Calu3 (cell line): ENCODE data around the gene OR10AD1. TPM values are rescaled to one million over a fixed set of nuclear protein-coding genes. Genes with fewer than 3 reads are reported as not detected.
A peak's percentile ranks its signal among the peaks of the same experiment; 100 is the strongest.
"Not testable (repeated sequence)": the region's sequence is repeated elsewhere in the genome, so short reads cannot be mapped to it uniquely, and the experiment has no call there.

Experiments used
- BruUV-seq: library from RNA; stranded (reverse); fragments of 400-500 nt; replicated peaks from 2 replicates; lab custom pipeline; 2021; lab: Mats Ljungman, UMichigan
- CTCF ChIA-PET: fragments of 300-600 bp; sonication (Branson Sonifier 250); formaldehyde crosslinking; loops from one replicate; lab custom pipeline; 2022; ENCODE audit warnings: antibody characterized with exemption; lab: Charles Lee
- DNase-seq: peaks from one replicate; pipeline ENCODE4 v3.0.0; 2022
- H3K27ac Mint-ChIP-seq: one replicate; pipeline ENCODE4 v1.8.0; 2022; ENCODE audit warnings: mixed read lengths; ENCODE audit not compliant: unreplicated experiment
- H3K27me3 Mint-ChIP-seq: one replicate; pipeline ENCODE4 v1.8.0; 2022; ENCODE audit warnings: mixed read lengths; ENCODE audit not compliant: unreplicated experiment
- H3K36me3 Mint-ChIP-seq: one replicate; pipeline ENCODE4 v1.8.0; 2022; ENCODE audit warnings: mild to moderate bottlenecking, moderate library complexity, mixed read lengths; ENCODE audit not compliant: insufficient read depth, unreplicated experiment
- H3K4me1 Mint-ChIP-seq: one replicate; pipeline ENCODE4 v1.8.0; 2022; ENCODE audit warnings: mild to moderate bottlenecking, low read depth, mixed read lengths; ENCODE audit not compliant: unreplicated experiment
- H3K4me3 Mint-ChIP-seq: one replicate; pipeline ENCODE4 v1.8.0; 2022; ENCODE audit warnings: mild to moderate bottlenecking, low read depth, moderate library complexity, mixed read lengths; ENCODE audit not compliant: unreplicated experiment
- H3K9me3 Mint-ChIP-seq: one replicate; pipeline ENCODE4 v1.8.0; 2022; ENCODE audit warnings: low read depth, mixed read lengths; ENCODE audit not compliant: unreplicated experiment
- CTCF ChIP-seq: fragments of 200-600 bp; IDR thresholded peaks from one replicate; pipeline ENCODE4 v1.8.0; 2022; ENCODE audit warnings: antibody characterized with exemption; ENCODE audit not compliant: unreplicated experiment
- intact Hi-C: fragments of 100-400 bp; cut with micrococcal nuclease; formaldehyde crosslinking; loops from one replicate; pipeline ENCODE4 v1.10.0; 2022; ENCODE audit not compliant: unreplicated experiment
- total RNA-seq: library from RNA; stranded (reverse); gene quantifications from 2 replicates; pipeline ENCODE4 v1.2.3, GENCODE V29; 2022

OR10AD1 gene
- total RNA-seq, 1 experiment from 2014 or later = not detected

GRCh38 chr12:48221645-48222044 lies 18.6 kb upstream of the OR10AD1 start:
- Mint-ChIP-seq H3K4me1 (no peaks in the 10 kb centered on the region), H3K36me3 (no peaks in the 10 kb centered on the region), H3K9me3 (no peaks in the 10 kb centered on the region), H3K27me3 (no peaks in the 10 kb centered on the region), H3K27ac (no peak overlapping the region), H3K4me3 (no peak overlapping the region)
- no TSS peak for BruUV-seq
- no peak for TF ChIP-seq CTCF
- intact Hi-C loops = no loop called here
- CTCF ChIA-PET = no interaction called here
- DNase-seq = no peak

GRCh38 chr12:48220701-48221100 lies 17.6 kb upstream of the OR10AD1 start:
- CTCF ChIA-PET = no interaction called here
- no peaks in the 10 kb centered on the region for H3K4me1 Mint-ChIP-seq

DNA sequence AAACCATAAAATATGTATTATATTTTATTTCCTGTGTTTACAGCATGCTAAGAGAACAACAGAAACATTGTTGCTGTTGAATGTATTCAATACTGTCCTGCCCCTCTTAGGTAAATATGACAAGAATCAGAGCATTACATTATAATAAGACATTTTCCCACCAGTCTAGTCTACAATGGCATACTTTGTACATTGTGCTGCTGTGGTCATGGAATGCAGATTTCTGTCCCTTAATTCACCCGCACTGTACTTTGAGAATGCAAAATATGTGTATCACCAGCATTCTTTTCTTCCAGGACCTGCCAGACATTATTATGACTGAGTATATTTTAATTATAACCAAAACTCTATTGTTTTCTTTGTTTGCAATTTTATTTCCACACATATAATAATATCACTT lies 16.5 kb upstream of the OR10AD1 start:
- H3K27ac Mint-ChIP-seq = no peak overlapping the region
- H3K27me3 Mint-ChIP-seq = no peaks in the 10 kb centered on the region
- DNase-seq = peak; percentile 13
- no peaks in the 10 kb centered on the region for H3K9me3 Mint-ChIP-seq
- TF ChIP-seq CTCF = no peak
- CTCF ChIA-PET = no interaction called here
- no peaks in the 10 kb centered on the region for H3K36me3 Mint-ChIP-seq
- H3K4me1 Mint-ChIP-seq = no peaks in the 10 kb centered on the region
- no TSS peak for BruUV-seq
- no peak overlapping the region for H3K4me3 Mint-ChIP-seq
- intact Hi-C loops = no loop called here

More at GRCh38 chr12:48220701-48221100, 17.6 kb upstream of the OR10AD1 start:
- no TSS peak for BruUV-seq
- Mint-ChIP-seq H3K4me3 (no peak overlapping the region), H3K36me3 (no peaks in the 10 kb centered on the region), H3K27ac (no peak overlapping the region), H3K9me3 (no peaks in the 10 kb centered on the region), H3K27me3 (no peaks in the 10 kb centered on the region)
- TF ChIP-seq CTCF = no peak
- no peak for DNase-seq
- intact Hi-C loops = no loop called here

DNA sequence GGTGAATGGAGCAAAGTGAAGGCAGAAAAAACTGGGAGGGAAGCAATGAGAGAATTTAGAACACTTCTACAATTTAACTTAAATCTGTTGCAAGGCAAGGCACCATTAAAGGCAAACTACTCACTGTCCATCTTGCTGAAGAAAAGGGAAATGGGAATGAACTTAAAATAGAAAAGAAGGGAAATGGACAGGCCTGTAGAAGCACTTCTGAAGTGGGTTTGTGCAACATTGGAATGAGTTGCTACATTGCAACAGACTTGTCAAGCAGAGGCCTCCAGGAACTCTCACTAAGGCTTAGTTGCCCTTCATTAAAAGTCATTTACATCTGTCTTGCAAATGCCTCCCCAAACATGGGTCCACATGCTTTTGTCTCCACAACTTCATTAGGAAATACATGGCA lies 13.7 kb upstream of the OR10AD1 start:
- Mint-ChIP-seq H3K27me3 (no peaks in the 10 kb centered on the region), H3K27ac (no peak overlapping the region), H3K4me1 (no peaks in the 10 kb centered on the region), H3K4me3 (no peak overlapping the region), H3K9me3 (no peaks in the 10 kb centered on the region), H3K36me3 (no peaks in the 10 kb centered on the region)
- intact Hi-C loops = no loop called here
- no peak for TF ChIP-seq CTCF
- CTCF ChIA-PET = no interaction called here
- DNase-seq = no peak
- no TSS peak for BruUV-seq

DNA sequence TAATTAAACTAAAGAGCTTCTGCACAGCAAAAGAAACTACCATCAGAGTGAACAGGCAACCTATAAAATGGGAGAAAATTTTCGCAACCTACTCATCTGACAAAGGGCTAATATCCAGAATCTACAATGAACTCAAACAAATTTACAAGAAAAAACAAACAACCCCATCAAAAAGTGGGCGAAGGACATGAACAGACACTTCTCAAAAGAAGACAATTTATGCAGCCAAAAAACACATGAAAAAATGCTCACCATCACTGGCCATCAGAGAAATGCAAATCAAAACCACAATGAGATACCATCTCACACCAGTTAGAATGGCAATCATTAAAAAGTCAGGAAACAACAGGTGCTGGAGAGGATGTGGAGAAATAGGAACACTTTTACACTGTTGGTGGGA lies 6.4 kb upstream of the OR10AD1 start:
- H3K4me1 Mint-ChIP-seq, H3K27me3 Mint-ChIP-seq, H3K9me3 Mint-ChIP-seq, BruUV-seq, H3K36me3 Mint-ChIP-seq, H3K27ac Mint-ChIP-seq, CTCF ChIA-PET, H3K4me3 Mint-ChIP-seq, DNase-seq, intact Hi-C loops: not testable (repeated sequence)
